ENCODE measurements around the gene MPHOSPH9. TPM values are rescaled to one million over a fixed set of nuclear protein-coding genes. Genes with fewer than 3 reads are reported as not detected.
A peak's percentile ranks its signal among the peaks of the same experiment; 100 is the strongest.

The MPHOSPH9 gene
- total and polyA plus RNA-seq, 2 of the 13 experiments (the other 11 are each of a cell fraction or from before 2014, with no cell fraction given) = 20.3 to 63.4 TPM

DNA sequence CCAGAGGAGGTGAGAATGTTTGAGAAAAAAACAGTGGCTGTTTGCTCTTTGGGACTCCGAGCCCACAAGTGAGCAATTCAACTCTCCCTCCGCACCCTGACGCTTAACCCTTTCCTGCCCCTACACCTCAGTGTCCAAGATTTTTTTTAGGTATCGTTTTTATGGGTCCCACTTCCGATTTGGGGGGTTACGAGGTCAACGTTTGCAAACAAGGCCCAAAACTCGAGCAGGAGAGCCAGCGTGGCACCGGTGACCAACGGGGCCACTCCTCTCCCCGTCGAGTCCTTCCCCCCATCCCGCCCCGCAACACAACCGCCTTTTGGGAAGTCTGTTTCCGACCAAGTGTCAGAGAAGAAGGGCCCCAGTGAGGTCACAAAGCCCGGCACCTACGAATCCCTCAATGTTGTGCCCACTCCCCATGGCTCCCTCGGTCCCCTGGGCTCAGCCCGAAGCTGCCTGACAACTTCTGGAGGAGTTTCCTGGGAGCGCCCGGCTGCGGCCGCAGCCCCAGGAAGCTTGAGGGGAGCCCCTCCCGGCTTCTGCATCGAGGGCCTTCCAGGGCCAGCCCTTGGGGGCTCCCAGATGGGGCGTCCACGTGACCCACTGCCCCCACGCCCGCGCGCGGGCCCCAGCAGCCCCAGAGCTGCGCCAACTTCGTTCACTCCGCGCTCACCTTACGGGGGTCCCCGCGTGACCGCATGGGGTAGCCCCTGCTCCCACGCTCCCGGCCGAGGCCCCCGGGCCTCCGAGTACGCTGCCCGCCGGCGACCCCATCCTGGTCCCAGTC lies 37.5 kb upstream of the MPHOSPH9 start (continued):
- TF ChIP-seq, protein P1, sequence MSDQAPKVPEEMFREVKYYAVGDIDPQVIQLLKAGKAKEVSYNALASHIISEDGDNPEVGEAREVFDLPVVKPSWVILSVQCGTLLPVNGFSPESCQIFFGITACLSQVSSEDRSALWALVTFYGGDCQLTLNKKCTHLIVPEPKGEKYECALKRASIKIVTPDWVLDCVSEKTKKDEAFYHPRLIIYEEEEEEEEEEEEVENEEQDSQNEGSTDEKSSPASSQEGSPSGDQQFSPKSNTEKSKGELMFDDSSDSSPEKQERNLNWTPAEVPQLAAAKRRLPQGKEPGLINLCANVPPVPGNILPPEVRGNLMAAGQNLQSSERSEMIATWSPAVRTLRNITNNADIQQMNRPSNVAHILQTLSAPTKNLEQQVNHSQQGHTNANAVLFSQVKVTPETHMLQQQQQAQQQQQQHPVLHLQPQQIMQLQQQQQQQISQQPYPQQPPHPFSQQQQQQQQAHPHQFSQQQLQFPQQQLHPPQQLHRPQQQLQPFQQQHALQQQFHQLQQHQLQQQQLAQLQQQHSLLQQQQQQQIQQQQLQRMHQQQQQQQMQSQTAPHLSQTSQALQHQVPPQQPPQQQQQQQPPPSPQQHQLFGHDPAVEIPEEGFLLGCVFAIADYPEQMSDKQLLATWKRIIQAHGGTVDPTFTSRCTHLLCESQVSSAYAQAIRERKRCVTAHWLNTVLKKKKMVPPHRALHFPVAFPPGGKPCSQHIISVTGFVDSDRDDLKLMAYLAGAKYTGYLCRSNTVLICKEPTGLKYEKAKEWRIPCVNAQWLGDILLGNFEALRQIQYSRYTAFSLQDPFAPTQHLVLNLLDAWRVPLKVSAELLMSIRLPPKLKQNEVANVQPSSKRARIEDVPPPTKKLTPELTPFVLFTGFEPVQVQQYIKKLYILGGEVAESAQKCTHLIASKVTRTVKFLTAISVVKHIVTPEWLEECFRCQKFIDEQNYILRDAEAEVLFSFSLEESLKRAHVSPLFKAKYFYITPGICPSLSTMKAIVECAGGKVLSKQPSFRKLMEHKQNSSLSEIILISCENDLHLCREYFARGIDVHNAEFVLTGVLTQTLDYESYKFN (CRISPR knock-in tag; conservative IDR thresholded peaks at IDR 0.05) = peak; percentile 73
- TF ChIP-seq ZNF101 (CRISPR knock-in tag; IDR thresholded peaks at IDR 0.05; ENCODE audit: borderline replicate concordance, low read depth) = no peak
- TF ChIP-seq RARA (CRISPR knock-in tag; IDR thresholded peaks at IDR 0.05) = no peak
- TF ChIP-seq IKZF4 (CRISPR knock-in tag; IDR thresholded peaks at IDR 0.05; ENCODE audit: borderline replicate concordance, low read depth, not compliant biosample characterization) = no peak
- no peak for TF ChIP-seq DR1 (CRISPR knock-in tag; IDR thresholded peaks at IDR 0.05)
- TF ChIP-seq, protein P2, sequence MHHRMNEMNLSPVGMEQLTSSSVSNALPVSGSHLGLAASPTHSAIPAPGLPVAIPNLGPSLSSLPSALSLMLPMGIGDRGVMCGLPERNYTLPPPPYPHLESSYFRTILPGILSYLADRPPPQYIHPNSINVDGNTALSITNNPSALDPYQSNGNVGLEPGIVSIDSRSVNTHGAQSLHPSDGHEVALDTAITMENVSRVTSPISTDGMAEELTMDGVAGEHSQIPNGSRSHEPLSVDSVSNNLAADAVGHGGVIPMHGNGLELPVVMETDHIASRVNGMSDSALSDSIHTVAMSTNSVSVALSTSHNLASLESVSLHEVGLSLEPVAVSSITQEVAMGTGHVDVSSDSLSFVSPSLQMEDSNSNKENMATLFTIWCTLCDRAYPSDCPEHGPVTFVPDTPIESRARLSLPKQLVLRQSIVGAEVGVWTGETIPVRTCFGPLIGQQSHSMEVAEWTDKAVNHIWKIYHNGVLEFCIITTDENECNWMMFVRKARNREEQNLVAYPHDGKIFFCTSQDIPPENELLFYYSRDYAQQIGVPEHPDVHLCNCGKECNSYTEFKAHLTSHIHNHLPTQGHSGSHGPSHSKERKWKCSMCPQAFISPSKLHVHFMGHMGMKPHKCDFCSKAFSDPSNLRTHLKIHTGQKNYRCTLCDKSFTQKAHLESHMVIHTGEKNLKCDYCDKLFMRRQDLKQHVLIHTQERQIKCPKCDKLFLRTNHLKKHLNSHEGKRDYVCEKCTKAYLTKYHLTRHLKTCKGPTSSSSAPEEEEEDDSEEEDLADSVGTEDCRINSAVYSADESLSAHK (CRISPR knock-in tag; IDR thresholded peaks at IDR 0.05; ENCODE audit: borderline replicate concordance) = no peak
- peak; percentile 59 for TF ChIP-seq PHF8 (CRISPR knock-in tag; IDR thresholded peaks at IDR 0.05)
- TF ChIP-seq KDM5B (CRISPR knock-in tag; IDR thresholded peaks at IDR 0.05; ENCODE audit: borderline replicate concordance) = no peak
- TF ChIP-seq ZMYM2 (CRISPR knock-in tag; IDR thresholded peaks at IDR 0.05) = peak; percentile 69; the same call in 1 of the 2 replicates
- peak; percentile 40 for TF ChIP-seq TEAD3 (CRISPR knock-in tag; optimal IDR thresholded peaks at IDR 0.05; ENCODE audit: borderline replicate concordance)
- peak; percentile 62 for TF ChIP-seq ZFX (CRISPR knock-in tag; IDR thresholded peaks at IDR 0.05; ENCODE audit: low read depth)
- no peak for TF ChIP-seq ARNT2 (CRISPR knock-in tag; IDR thresholded peaks at IDR 0.05; ENCODE audit: low read depth)
- no peak for TF ChIP-seq RFX1 (IDR thresholded peaks at IDR 0.05)
- peak; percentile 99 for TF ChIP-seq ZNF652 (CRISPR knock-in tag; IDR thresholded peaks at IDR 0.05; ENCODE audit: borderline replicate concordance, low read depth)
- TF ChIP-seq, protein P3, sequence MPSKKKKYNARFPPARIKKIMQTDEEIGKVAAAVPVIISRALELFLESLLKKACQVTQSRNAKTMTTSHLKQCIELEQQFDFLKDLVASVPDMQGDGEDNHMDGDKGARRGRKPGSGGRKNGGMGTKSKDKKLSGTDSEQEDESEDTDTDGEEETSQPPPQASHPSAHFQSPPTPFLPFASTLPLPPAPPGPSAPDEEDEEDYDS (CRISPR knock-in tag; IDR thresholded peaks at IDR 0.05) = no peak
- TF ChIP-seq, protein P4, sequence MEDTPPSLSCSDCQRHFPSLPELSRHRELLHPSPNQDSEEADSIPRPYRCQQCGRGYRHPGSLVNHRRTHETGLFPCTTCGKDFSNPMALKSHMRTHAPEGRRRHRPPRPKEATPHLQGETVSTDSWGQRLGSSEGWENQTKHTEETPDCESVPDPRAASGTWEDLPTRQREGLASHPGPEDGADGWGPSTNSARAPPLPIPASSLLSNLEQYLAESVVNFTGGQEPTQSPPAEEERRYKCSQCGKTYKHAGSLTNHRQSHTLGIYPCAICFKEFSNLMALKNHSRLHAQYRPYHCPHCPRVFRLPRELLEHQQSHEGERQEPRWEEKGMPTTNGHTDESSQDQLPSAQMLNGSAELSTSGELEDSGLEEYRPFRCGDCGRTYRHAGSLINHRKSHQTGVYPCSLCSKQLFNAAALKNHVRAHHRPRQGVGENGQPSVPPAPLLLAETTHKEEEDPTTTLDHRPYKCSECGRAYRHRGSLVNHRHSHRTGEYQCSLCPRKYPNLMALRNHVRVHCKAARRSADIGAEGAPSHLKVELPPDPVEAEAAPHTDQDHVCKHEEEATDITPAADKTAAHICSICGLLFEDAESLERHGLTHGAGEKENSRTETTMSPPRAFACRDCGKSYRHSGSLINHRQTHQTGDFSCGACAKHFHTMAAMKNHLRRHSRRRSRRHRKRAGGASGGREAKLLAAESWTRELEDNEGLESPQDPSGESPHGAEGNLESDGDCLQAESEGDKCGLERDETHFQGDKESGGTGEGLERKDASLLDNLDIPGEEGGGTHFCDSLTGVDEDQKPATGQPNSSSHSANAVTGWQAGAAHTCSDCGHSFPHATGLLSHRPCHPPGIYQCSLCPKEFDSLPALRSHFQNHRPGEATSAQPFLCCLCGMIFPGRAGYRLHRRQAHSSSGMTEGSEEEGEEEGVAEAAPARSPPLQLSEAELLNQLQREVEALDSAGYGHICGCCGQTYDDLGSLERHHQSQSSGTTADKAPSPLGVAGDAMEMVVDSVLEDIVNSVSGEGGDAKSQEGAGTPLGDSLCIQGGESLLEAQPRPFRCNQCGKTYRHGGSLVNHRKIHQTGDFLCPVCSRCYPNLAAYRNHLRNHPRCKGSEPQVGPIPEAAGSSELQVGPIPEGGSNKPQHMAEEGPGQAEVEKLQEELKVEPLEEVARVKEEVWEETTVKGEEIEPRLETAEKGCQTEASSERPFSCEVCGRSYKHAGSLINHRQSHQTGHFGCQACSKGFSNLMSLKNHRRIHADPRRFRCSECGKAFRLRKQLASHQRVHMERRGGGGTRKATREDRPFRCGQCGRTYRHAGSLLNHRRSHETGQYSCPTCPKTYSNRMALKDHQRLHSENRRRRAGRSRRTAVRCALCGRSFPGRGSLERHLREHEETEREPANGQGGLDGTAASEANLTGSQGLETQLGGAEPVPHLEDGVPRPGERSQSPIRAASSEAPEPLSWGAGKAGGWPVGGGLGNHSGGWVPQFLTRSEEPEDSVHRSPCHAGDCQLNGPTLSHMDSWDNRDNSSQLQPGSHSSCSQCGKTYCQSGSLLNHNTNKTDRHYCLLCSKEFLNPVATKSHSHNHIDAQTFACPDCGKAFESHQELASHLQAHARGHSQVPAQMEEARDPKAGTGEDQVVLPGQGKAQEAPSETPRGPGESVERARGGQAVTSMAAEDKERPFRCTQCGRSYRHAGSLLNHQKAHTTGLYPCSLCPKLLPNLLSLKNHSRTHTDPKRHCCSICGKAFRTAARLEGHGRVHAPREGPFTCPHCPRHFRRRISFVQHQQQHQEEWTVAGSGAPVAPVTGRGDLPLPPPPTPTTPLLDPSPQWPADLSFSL (CRISPR knock-in tag; IDR thresholded peaks at IDR 0.05) = no peak
